Measurements from ENCODE around the gene CFAP91.
A peak's percentile ranks its signal among the peaks of the same experiment; 100 is the strongest.

CFAP91 gene

DNA sequence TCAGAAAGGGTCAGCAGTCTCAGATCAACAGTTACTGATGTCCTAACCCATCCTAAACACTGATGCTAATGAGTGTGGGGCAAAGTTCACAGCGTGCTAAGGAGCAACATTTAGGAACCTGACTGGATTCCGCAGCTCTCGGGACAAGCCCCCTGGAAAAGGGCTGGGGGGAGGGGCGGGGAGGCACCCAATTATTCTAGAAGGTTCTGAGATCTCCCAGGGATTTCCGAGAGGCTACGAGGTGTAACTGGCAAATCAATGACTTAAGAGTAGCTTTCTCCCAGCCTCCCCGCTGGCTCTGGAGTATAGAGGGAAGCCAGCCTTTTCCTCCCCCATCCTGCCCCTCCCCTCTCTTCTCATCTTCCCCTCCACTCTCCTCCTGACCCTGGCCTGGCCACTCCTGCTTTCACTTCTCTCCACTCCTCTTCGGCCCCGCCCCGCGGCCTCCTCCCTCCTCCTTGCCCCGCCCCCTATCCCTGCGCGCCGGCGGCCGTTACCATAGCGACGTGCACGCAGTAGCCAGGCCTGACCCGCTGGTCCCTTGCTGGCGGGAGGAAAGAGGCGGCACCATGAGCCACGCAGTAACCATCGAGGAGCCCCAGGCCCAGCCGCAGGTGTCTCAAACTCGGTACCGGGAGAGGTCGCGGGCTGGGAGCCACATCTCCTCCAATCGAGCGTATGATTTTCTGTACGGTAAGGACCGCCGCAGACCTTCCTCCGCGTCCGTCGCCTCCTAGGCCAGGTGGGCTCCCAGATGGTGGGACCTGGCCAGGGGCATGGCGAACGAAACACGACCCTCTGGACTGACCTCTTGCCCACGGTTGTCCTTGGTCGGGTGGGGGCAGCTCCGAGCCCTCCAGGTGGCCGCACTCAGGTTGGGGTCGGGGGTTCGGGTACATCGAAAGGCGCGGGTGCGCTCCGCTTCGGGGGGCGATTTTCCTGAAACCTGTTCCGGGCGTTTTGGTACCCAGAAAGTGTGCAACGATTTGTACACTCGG is at the start of gene CFAP91:
TSS of gene CFAP91 (plus strand) at position 493 of the 998 bp plus-strand sequence. CDS start at position 570, 77 bp downstream.
- TF ChIP-seq, protein P1, sequence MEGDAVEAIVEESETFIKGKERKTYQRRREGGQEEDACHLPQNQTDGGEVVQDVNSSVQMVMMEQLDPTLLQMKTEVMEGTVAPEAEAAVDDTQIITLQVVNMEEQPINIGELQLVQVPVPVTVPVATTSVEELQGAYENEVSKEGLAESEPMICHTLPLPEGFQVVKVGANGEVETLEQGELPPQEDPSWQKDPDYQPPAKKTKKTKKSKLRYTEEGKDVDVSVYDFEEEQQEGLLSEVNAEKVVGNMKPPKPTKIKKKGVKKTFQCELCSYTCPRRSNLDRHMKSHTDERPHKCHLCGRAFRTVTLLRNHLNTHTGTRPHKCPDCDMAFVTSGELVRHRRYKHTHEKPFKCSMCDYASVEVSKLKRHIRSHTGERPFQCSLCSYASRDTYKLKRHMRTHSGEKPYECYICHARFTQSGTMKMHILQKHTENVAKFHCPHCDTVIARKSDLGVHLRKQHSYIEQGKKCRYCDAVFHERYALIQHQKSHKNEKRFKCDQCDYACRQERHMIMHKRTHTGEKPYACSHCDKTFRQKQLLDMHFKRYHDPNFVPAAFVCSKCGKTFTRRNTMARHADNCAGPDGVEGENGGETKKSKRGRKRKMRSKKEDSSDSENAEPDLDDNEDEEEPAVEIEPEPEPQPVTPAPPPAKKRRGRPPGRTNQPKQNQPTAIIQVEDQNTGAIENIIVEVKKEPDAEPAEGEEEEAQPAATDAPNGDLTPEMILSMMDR (IDR thresholded peaks at IDR 0.05; ENCODE audit: insufficient read depth, low read depth, low read length, missing control alignments) = no peak
- DNase-seq (ENCODE audit: low read depth) = peak; percentile 86
- H3K4me3 ChIP-seq (ENCODE audit: low read length) = peak within 1 kb of the TSS; percentile 41

DNA sequence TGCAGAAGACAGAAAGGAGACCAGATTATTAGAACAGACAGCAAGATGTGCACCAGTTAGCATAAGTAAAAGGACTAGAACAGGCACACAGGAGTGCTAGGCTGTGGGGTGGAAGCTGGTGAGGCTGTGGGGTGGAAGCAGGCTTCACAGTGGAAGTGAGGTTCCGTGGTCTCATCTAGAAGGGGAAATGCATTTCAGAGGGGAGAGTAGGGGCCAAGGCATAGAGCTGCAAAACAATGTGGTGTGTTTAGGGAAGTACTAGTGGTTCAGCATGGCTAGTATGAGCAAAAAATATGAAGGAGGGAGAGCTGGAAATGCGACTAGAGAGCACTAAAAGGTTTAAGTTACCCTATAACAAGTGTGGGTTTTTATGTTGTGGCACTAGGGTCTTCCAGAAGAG is 48.9 kb upstream of the CFAP91 start:
- H3K4me3 ChIP-seq (ENCODE audit: low read length) = no peak overlapping the region
- TF ChIP-seq, protein P1 (IDR thresholded peaks at IDR 0.05; ENCODE audit: insufficient read depth, low read depth, low read length, missing control alignments) = no peak
- no peak for DNase-seq (ENCODE audit: low read depth)

DNA sequence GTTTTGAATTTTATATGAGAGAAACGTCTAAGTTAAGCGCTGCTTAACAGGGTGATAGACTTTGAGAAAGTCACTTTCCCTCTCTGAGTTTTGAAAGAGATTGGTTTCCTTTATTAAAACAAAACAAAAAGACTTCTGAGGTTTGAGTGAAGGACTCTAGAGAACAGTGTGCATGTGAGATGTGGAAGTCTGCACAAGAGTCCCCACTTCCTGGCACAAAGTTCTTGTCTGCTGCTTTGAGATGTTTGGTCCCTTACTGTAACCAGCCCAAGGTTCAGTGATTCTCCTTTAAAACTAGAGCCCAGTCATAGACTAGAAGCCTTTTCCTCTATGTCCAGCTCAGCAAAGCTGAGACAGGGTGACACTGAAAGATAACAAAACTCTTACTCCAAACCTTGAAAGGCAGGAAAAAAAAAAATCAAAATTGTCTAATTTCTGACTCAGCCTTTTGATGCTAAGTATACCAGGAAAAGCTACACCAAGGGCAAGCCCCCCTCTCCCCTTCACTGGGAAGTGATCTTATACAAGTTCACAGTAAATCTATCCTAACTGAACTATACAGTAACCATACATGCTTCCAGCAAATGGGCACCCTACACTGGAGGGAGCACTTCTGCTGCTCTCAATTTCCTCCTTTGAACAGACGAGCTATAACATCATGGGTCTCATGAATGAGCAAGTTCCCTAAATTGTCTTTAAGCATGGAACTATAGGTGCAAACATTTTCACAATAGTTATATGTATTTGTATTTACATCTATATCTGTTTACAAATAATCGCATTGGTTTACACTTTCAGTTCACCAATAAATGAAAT is 44.7 kb upstream of the CFAP91 start:
- H3K4me3 ChIP-seq (ENCODE audit: low read length) = no peak overlapping the region
- TF ChIP-seq, protein P1 (IDR thresholded peaks at IDR 0.05; ENCODE audit: insufficient read depth, low read depth, low read length, missing control alignments) = no peak
- DNase-seq (ENCODE audit: low read depth) = no peak

DNA sequence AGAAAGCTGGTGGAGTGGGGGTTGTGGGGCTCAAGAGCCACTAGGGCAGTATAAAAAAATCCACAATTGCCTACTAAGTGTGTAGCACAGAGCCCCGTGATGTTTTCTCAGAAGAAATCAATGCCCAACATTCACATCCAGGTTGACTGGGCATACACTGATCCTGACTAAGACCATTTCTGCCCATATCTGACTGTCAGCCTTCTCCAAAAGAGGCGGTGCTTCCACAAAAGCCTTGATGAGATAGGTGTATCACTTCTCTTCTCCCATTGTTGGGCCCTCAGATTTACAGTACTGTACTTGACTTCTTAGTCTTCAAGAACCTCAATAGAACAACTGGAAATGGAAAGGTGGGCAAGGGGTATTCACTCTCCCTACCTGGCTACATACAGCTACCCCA is 43.8 kb upstream of the CFAP91 start:
- DNase-seq (ENCODE audit: low read depth) = no peak
- TF ChIP-seq, protein P1 (IDR thresholded peaks at IDR 0.05; ENCODE audit: insufficient read depth, low read depth, low read length, missing control alignments) = no peak
- H3K4me3 ChIP-seq (ENCODE audit: low read length) = no peak overlapping the region

DNA sequence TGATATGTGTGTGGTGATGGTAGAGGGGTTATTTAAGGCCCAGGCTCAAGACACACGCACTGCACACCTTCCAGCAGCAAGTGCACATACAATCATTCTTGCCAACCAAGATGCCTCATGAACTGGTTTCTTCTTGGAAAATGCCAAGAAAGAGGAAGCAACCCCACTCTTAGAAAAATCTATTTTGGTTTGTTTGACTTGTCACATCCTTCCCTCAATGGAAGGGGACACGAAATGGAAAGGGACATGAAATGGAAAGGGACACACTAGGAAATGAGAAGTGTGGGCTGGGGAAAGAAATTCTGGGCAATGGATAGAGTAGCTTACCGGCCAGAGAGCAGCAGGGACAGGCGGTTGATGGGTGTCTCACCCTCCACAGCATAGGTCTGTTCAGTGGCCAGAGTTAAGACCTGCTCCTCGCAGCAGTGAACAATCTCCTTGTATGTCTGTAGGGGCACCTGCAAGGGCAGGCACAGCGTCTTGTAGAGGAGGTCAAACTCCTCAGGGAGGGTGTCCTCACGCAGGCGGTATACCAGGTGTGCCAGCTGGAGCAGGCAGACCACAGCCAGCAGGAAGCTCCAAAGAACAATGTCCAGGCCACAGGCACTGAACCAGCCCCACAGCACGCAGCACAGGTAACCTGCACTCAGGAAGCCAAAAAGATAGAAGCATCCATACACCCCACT is 43.1 kb upstream of the CFAP91 start:
- TF ChIP-seq, protein P1 (IDR thresholded peaks at IDR 0.05; ENCODE audit: insufficient read depth, low read depth, low read length, missing control alignments) = no peak
- no peak for DNase-seq (ENCODE audit: low read depth)
- H3K4me3 ChIP-seq (ENCODE audit: low read length) = no peak overlapping the region
